ENCODE measurements around the gene TMEM217.
"Not testable (repeated sequence)": the region's sequence is repeated elsewhere in the genome, so short reads cannot be mapped to it uniquely, and the experiment has no call there.

The TMEM217 gene

GRCh38 chr6:37209461-37210205 lies 48.3 kb downstream of the TMEM217 start:
- peak in 1 of 2 experiments; percentile 48 for DNase-seq

- no peak for DNase-seq
Measured at GRCh38 chr6:37208793-37209192, 49.2 kb downstream of the TMEM217 start.

GRCh38 chr6:37207903-37208456 lies 50.0 kb downstream of the TMEM217 start:
- DNase-seq, result peak; percentile 82 to 86

DNA sequence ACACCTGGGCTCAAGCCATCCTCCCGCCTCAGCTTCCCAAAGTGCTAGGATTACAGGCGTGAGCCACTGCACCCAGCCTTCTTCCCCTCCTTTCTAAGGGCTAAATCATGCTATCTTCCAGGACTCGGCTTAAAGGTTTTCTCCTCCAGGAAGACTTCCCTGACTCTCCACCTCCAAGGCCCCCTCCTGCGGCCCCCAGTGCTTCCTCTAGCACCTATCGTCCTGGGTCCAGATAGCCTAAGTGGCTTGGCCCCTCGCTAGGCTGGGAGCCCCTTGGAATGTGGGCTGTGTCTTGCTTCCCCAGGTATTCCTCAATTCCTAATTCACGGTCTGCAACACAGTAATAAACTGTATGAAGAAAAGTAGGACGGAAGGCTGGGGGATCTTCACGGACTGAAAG lies 51.3 kb downstream of the TMEM217 start:
- DNase-seq, result no peak

GRCh38 chr6:37205997-37206340 lies 52.0 kb downstream of the TMEM217 start:
- DNase-seq, result no peak

DNA sequence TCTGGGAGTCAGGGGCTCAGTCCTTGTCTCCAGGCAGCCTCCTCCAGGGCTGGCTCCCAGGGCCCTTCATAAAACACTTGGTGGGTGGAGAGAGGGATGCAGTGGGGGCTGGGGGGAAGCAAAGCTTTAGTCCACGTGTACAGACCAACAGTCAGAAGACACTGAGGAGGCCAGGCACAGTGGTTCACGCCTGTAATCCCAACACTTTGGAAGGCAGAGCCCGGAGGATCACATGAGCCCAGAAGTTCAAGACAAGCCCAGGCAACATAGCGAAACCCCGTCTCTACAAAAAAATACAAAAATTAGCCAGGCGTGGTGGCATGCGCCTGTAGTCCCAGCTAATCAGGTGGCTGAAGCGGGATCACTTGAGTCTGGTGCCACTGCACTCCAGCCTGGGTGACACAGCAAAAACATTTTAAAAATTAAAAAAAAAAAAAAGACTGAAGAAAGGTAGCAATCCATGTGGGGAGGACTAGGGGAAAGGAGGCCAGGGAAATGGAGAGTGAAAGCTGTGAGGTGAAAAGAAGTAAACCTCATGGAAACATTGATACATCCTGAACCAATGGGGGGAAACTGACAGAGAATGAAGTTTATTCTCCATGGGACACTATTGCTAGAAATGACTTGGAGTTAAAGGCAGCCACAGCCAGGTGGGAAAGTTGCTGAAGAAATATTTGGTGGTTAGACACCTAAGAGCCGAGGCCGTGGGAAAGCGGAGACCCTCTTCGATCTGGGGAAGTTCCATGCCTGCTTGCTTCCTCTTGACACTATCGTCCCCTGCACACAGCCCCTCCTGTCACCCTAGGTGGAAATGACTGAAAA lies 52.6 kb downstream of the TMEM217 start:
- DNase-seq, result no peak

DNA sequence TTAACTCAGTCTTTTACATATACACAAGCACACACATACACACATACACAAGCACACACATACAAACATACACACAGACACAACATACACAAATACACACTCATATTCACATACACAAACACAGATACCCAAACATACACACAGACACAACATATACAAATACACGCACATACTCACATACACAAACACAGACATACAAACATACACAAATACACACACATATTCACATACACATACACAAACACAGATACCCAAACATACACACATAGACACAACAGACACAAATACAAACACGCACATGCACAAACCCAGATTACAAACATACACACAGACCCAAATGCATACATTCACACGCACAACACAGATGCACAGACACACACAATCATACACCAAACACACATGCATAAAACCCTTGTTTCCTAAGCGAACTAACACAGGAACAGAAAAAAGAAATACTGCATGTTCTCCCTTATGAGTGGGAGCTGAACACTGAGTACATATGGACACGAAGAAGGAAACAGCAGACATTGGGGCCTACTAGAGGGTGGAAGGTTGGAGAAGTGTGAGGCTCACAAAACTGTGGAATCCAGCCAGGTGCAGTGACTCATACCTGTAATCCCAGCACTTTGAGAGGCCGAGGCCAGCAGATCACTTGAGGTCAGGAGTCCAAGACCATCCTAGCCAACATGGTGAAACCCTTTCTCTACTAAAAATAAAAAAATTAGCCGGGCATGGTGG lies 53.8 kb downstream of the TMEM217 start:
- no peak for DNase-seq

GRCh38 chr6:37202788-37203491 lies 55.0 kb downstream of the TMEM217 start:
- DNase-seq, result no peak

GRCh38 chr6:37201726-37202125 lies 56.2 kb downstream of the TMEM217 start:
- DNase-seq, result no peak

- DNase-seq, result no peak
Measured at GRCh38 chr6:37200085-37200484, 57.9 kb downstream of the TMEM217 start.

DNA sequence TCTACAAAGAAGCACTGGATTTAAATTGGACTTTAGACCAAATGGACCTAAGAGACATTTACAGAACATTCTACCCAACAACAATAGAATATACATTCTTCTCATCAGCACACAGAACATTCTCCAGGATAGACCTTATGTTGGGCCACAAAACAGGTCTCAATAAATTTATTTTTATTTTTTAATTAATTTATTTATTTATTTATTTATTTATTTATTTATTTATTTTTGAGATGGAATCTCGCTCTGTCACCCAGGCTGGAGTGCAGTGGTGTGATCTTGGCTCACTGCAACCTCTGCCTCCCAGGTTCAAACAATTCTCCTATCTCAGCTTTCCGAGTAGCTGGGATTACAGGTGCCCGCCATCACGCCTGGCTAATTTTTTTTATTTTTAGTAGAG lies 61.5 kb downstream of the TMEM217 start:
- DNase-seq, result not testable (repeated sequence)

DNA sequence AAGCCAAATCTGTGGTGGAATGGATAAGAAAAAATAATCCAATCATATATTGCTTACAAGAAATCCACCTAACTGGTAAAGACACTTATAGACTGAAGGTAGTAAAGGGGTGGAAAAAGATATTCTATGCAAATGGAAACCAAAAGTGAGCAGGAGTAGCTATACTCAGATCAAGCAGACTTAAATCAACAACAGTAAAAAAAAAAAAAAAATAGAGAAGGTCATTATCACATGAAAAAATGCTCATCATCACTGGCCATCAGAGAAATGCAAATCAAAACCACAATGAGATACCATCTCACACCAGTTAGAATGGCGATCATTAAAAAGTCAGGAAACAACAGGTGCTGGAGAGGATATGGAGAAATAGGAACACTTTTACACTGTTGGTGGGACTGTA lies 63.1 kb downstream of the TMEM217 start:
- DNase-seq, result not testable (repeated sequence)

DNA sequence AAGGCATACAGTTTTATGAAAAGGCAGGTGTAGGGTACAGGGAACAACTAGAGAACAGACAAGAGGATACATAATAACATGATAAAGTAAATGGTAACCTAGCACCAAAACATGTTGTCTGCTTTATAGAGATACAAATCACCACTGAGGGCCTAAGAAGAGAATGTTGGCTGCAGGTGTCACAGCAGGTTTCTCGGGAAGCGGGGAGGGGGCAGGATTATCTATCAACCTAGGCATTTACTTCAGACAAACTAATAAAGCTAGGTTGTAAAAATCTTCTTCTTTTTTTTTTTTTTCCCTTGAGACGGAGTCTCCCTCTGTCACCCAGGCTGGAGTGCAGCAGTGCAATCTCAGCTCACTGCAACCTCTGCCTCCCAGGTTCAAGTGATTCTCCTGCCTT lies 65.3 kb downstream of the TMEM217 start:
- DNase-seq, result no peak

DNA sequence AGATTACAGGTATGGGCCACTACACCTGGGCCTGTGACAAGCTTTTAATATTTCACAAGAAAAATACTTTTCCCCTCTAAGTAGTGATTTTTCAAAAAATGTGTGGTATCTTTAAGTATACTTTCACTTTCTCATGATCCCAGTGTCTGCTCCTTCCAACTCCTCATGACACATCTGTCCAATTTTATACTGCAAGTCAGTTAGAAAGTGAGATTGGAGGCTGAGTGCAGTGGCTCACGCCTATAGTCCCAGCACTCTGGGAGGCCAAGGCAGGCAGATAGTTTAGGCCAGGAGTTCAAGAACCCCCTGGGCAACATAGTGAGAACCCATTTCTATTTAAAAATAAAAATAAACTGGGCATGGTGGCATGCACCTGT lies 67.8 kb downstream of the TMEM217 start:
- DNase-seq, result no peak

DNA sequence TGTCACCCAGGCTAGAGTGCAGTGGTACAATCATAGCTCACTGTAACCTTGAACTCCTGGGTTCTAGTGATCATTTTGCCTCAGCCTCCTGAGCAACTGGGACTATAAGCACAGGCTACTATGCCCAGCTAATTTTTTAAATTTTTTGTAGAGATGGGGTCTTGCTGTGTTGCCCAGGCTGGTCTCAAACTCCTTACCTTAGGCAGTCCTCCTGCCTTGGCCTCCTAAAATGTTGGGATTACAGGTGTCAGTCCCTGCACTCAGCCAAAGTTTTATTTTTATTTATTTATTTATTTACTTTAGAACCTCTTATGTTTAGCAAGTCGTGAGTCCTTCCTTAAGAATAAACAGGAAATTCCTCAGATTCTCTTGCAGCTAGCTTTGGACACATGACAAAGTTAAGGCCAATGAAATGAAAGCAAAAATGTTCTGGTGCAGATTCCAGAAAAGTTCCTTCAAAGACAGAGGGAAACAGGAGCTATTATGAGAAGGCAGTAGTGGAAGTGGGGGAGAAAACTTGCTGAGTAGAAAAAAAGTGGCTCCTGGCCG lies 68.9 kb downstream of the TMEM217 start:
- no peak for DNase-seq

DNA sequence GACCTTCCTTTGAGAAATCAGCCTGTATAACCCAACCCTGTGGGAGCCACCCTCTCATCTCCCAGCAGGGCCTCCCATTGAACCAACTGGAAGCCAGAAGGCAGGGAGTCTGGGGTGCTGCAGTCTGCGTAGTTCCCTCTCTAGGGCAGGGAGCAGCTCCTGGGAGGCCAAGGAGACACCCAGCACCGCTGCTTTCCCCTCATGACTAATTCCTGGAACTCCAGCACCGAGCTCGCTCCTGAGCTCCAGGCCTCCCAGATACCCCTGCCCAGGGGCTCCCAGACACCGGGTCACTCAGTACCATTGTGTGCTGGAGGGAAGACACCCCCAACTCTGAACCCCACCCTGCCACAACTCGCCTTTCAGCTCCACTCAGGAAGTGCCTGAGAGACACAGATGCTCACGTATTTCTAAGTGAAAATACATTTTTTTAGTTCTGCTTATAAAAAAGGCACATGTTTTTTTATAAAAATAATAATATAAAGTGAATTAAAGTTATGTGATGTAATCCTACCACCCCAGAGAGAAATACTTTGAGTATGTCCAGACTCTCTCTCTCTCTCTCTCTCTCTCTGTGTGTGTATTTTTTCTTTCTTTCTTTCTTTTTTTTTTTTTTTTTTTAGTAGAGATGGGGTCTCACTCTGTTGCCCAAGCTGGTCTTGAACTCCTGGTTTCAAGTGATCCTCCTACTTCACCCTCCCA lies 70.5 kb downstream of the TMEM217 start:
- no peak for DNase-seq

GRCh38 chr6:37185949-37186720 lies 71.8 kb downstream of the TMEM217 start:
- not testable (repeated sequence) for DNase-seq

GRCh38 chr6:37182736-37183590 lies 75.0 kb downstream of the TMEM217 start:
- peak in 1 of 2 experiments; percentile 62 for DNase-seq

GRCh38 chr6:37180610-37181009 lies 77.3 kb downstream of the TMEM217 start:
- not testable (repeated sequence) for DNase-seq

DNA sequence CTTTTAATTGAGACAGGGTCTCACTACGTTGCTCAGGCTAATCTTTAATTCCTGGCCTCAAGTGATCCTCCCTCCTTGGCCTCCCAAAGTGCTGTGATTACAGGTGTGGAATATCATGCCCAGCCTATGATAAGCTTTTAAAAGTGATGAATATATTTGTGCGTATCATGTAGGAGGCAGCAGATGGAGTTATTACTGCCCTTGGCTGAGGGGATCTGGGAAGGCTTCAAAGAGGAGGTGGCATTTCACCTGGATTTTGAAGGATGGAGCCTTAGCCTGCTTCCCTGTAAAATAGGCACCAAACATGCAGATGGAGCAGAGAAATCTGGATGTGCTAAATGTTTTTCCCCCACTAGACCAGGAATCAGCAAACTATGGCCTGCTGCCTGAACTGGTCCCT lies 77.9 kb downstream of the TMEM217 start:
- no peak for DNase-seq
